ENCODE measurements around the gene C19orf12. TPM values are rescaled to one million over a fixed set of nuclear protein-coding genes. Genes with fewer than 3 reads are reported as not detected.

The C19orf12 gene
- total and polyA plus RNA-seq, 2 of the 13 experiments (the other 11 are each of a cell fraction or from before 2014, with no cell fraction given): 17.7 to 34.4 TPM

- TF ChIP-seq HMGA1 (CRISPR knock-in tag; conservative IDR thresholded peaks at IDR 0.05) (no peak), FOXJ3 (CRISPR knock-in tag; IDR thresholded peaks at IDR 0.05; ENCODE audit: borderline replicate concordance) (no peak), SRY (CRISPR knock-in tag; IDR thresholded peaks at IDR 0.05) (no peak), ARHGAP35 (CRISPR knock-in tag; IDR thresholded peaks at IDR 0.05; ENCODE audit: borderline replicate concordance) (0 out of 2 replicates have a peak, but pooled peaks have one; percentile 46), PREB (CRISPR knock-in tag; IDR thresholded peaks at IDR 0.05) (no peak), ZNF652 (CRISPR knock-in tag; IDR thresholded peaks at IDR 0.05; ENCODE audit: borderline replicate concordance, low read depth) (no peak), TOE1 (CRISPR knock-in tag; IDR thresholded peaks at IDR 0.05) (no peak; the same call in 1 of the 2 replicates), HNF4A (CRISPR knock-in tag; IDR thresholded peaks at IDR 0.05) (peak; percentile 95), ZNF644 (CRISPR knock-in tag; IDR thresholded peaks at IDR 0.05; ENCODE audit: low read depth) (0 out of 2 replicates have a peak, but pooled peaks have one; percentile 21), ZBTB1 (CRISPR knock-in tag; IDR thresholded peaks at IDR 0.05; ENCODE audit: borderline replicate concordance) (no peak), ZBTB46 (CRISPR knock-in tag; IDR thresholded peaks at IDR 0.05; ENCODE audit: borderline replicate concordance) (no peak), SIX1 (CRISPR knock-in tag; IDR thresholded peaks at IDR 0.05; ENCODE audit: borderline replicate concordance) (no peak), ZNF746 (CRISPR knock-in tag; IDR thresholded peaks at IDR 0.05) (no peak), AHDC1 (CRISPR knock-in tag; IDR thresholded peaks at IDR 0.05; ENCODE audit: borderline replicate concordance) (no peak)
- TF ChIP-seq, protein P1, sequence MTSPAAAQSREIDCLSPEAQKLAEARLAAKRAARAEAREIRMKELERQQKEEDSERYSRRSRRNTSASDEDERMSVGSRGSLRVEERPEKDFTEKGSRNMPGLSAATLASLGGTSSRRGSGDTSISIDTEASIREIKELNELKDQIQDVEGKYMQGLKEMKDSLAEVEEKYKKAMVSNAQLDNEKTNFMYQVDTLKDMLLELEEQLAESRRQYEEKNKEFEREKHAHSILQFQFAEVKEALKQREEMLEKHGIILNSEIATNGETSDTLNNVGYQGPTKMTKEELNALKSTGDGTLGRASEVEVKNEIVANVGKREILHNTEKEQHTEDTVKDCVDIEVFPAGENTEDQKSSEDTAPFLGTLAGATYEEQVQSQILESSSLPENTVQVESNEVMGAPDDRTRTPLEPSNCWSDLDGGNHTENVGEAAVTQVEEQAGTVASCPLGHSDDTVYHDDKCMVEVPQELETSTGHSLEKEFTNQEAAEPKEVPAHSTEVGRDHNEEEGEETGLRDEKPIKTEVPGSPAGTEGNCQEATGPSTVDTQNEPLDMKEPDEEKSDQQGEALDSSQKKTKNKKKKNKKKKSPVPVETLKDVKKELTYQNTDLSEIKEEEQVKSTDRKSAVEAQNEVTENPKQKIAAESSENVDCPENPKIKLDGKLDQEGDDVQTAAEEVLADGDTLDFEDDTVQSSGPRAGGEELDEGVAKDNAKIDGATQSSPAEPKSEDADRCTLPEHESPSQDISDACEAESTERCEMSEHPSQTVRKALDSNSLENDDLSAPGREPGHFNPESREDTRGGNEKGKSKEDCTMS (CRISPR knock-in tag; conservative IDR thresholded peaks at IDR 0.05): no peak
- TF ChIP-seq, protein P2, sequence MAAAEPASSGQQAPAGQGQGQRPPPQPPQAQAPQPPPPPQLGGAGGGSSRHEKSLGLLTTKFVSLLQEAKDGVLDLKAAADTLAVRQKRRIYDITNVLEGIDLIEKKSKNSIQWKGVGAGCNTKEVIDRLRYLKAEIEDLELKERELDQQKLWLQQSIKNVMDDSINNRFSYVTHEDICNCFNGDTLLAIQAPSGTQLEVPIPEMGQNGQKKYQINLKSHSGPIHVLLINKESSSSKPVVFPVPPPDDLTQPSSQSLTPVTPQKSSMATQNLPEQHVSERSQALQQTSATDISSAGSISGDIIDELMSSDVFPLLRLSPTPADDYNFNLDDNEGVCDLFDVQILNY (CRISPR knock-in tag; conservative IDR thresholded peaks at IDR 0.05): no peak
Measured at GRCh38 chr19:29708554-29709439, 6.3 kb downstream of the C19orf12 start (continued).
